Esophagus muscularis mucosa (tissue), 3 donors: ENCODE results near the gene GRHL1.

Source experiments
- POLR2AphosphoS5 ChIP-seq, 2 donors: sonication (generic); formaldehyde crosslinking; IDR thresholded peaks; one replicate each; pipeline ENCODE4 v1.6.1; 2017; ENCODE audit warnings: antibody characterized with exemption in 2 of 2
- TF ChIP-seq, protein P1 (sequence below), 3 experiments: fragments of 200-600 bp in 2 of 3; fragments of 450-650 bp in 1 of 3; sonication (generic) in 2 of 3; IDR thresholded peaks; one replicate each; pipeline ENCODE4 v1.5.1; 2017 to 2019; ENCODE audit warnings: antibody characterized with exemption in 3 of 3, mild to moderate bottlenecking in 2 of 3, moderate library complexity in 1 of 3

DNA sequence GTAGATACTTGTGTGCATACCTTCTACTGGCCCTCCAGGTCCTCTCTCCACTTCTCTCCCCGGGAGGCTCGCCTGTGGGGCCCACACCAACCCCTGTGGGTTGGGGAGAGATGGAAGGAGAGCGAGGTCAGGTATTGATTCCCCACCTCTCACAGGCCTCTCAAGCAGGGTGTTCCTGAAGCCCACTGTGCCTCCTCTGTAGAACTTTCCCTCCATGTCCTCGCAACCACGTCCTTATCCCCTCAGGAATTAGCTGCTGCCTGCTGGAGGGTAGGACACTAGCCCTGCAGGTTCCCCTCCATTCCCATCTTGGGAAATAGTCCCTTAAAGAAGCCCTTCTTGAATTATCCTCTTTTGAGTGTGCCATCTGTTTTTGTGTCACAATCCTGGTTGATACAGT lies 52.9 kb downstream of the GRHL1 start:
- TF ChIP-seq, protein P1, sequence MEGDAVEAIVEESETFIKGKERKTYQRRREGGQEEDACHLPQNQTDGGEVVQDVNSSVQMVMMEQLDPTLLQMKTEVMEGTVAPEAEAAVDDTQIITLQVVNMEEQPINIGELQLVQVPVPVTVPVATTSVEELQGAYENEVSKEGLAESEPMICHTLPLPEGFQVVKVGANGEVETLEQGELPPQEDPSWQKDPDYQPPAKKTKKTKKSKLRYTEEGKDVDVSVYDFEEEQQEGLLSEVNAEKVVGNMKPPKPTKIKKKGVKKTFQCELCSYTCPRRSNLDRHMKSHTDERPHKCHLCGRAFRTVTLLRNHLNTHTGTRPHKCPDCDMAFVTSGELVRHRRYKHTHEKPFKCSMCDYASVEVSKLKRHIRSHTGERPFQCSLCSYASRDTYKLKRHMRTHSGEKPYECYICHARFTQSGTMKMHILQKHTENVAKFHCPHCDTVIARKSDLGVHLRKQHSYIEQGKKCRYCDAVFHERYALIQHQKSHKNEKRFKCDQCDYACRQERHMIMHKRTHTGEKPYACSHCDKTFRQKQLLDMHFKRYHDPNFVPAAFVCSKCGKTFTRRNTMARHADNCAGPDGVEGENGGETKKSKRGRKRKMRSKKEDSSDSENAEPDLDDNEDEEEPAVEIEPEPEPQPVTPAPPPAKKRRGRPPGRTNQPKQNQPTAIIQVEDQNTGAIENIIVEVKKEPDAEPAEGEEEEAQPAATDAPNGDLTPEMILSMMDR (IDR thresholded peaks at IDR 0.05): no peak
- no peak for TF ChIP-seq POLR2AphosphoS5 (IDR thresholded peaks at IDR 0.05)
